K562 (cell line): ENCODE results near the gene MTG2. TPM values are rescaled to one million over a fixed set of nuclear protein-coding genes. Genes with fewer than 3 reads are reported as not detected.

Source experiments
- BRF1 ChIP-seq: IDR thresholded peaks from 3 replicates; pipeline ENCODE4 v1.6.1; 2011; ENCODE audit warnings: borderline replicate concordance, mild to moderate bottlenecking; ENCODE audit not compliant: insufficient read length; ENCODE audit errors: extremely low read depth
- CREB1 ChIP-seq, 2 experiments: sonication (generic) in 1 of 2; formaldehyde crosslinking in 1 of 2; IDR thresholded peaks; 2 replicates each; pipeline versions ENCODE4 v1.6.1 to v1.8.0; 2012 to 2022; ENCODE audit warnings: inconsistent platforms in 1 of 2, mild to moderate bottlenecking in 1 of 2, missing genetic modification reagents in 1 of 2, moderate library complexity in 1 of 2
- CTBP1 ChIP-seq: fragments of 450-650 bp; IDR thresholded peaks from 2 replicates; pipeline ENCODE4 v1.6.1; 2016; ENCODE audit warnings: borderline replicate concordance
- CXXC5 ChIP-seq: fragments of 250-450 bp; sonication (Bioruptor Pico); IDR thresholded peaks from 2 replicates; pipeline ENCODE4 v1.8.0; 2022; ENCODE audit warnings: inconsistent platforms, mild to moderate bottlenecking, moderate library complexity
- EGR1 ChIP-seq: fragments of 450-650 bp; conservative IDR thresholded peaks from 2 replicates; pipeline ENCODE4 v1.6.1; 2017; ENCODE audit warnings: mild to moderate bottlenecking
- ELK1 ChIP-seq: sonication (generic); formaldehyde crosslinking; IDR thresholded peaks from 2 replicates; pipeline ENCODE4 v1.8.1; 2022; ENCODE audit warnings: missing genetic modification reagents
- EZH2 ChIP-seq: IDR thresholded peaks from 2 replicates; pipeline ENCODE4 v1.6.1; 2012; ENCODE audit warnings: low read depth, mild to moderate bottlenecking, inconsistent platforms, low read length, borderline replicate concordance
- HDAC2 ChIP-seq: fragments of 450-650 bp; IDR thresholded peaks from 2 replicates; pipeline ENCODE4 v1.6.1; 2016; ENCODE audit warnings: mild to moderate bottlenecking
- HMG20B ChIP-seq: fragments of 250-450 bp; sonication (Bioruptor Pico); IDR thresholded peaks from 2 replicates; pipeline ENCODE4 v1.5.0; 2021; ENCODE audit warnings: mild to moderate bottlenecking
- KDM2B ChIP-seq: fragments of 250-450 bp; sonication (Bioruptor Pico); IDR thresholded peaks from 2 replicates; pipeline ENCODE4 v1.8.0; 2021; ENCODE audit warnings: mild to moderate bottlenecking, moderate library complexity
- MTF1 ChIP-seq: fragments of 250-450 bp; sonication (Bioruptor Pico); IDR thresholded peaks from 2 replicates; pipeline ENCODE4 v1.9.0; 2021; ENCODE audit warnings: moderate library complexity, mild to moderate bottlenecking, inconsistent platforms, borderline replicate concordance
- NCOA1 ChIP-seq: fragments of 450-650 bp; IDR thresholded peaks from 2 replicates; pipeline ENCODE4 v1.6.1; 2016; ENCODE audit warnings: low read depth
- NFRKB ChIP-seq: fragments of 450-650 bp; IDR thresholded peaks from 2 replicates; pipeline ENCODE4 v1.6.1; 2016; ENCODE audit warnings: low read depth
- NR4A1 ChIP-seq, 2 experiments: fragments of 250-450 bp in 1 of 2; fragments of 450-650 bp in 1 of 2; sonication (Bioruptor Pico) in 1 of 2; IDR thresholded peaks; 2 replicates each; pipeline versions ENCODE4 v1.4.0 to v1.6.1; 2016 to 2020; ENCODE audit warnings: mild to moderate bottlenecking in 2 of 2, missing compliant biosample characterization in 1 of 2, missing genetic modification characterization in 1 of 2, moderate library complexity in 1 of 2
- OTX1 ChIP-seq: fragments of 450-650 bp; formaldehyde crosslinking; IDR thresholded peaks from 2 replicates; pipeline ENCODE4 v1.4.0; 2022; ENCODE audit warnings: mild to moderate bottlenecking
- TFAP4 ChIP-seq: sonication (generic); formaldehyde crosslinking; IDR thresholded peaks from 2 replicates; pipeline ENCODE4 v1.8.0; 2022; ENCODE audit warnings: missing genetic modification reagents, mild to moderate bottlenecking, moderate library complexity, borderline replicate concordance
- ZNF133 ChIP-seq: fragments of 250-450 bp; sonication (Bioruptor Pico); IDR thresholded peaks from 2 replicates; pipeline ENCODE4 v1.4.0; 2020; ENCODE audit warnings: mild to moderate bottlenecking
- polyA plus RNA-seq, 8 experiments: library from polyadenylated mRNA; depleted of rRNA in 4 of 8; stranded (reverse) in 5 of 8; unstranded in 3 of 8; fragments of >200 nt; fragmentation: Nextera tagmentation in 2 of 8; fragmentation: Illumina TruSeq in 1 of 8; extraction: Ambion mirVana in 2 of 8; extraction: Trizol in 1 of 8; gene quantifications; 2 replicates each; pipeline versions ENCODE4 v1.2.1 to v1.2.3, GENCODE V29; 2011 to 2014; ENCODE audit warnings: inconsistent platforms in 1 of 8, missing spikeins in 1 of 8
- total RNA-seq, 7 experiments: library from RNA; depleted of rRNA in 6 of 7; stranded (reverse); fragments of >200 nt in 6 of 7; fragmentation: Illumina TruSeq in 2 of 7; extraction: Trizol in 2 of 7; gene quantifications; 2 replicates each; pipeline versions ENCODE4 v1.2.1 to v1.2.3, GENCODE V29; 2011 to 2021; ENCODE audit warnings: low replicate concordance in 1 of 7
- TF ChIP-seq, protein P1 (sequence below): fragments of 450-650 bp; formaldehyde crosslinking; IDR thresholded peaks from 2 replicates; pipeline ENCODE4 v1.4.0; 2022; ENCODE audit warnings: missing genetic modification characterization

The MTG2 gene
- total and polyA plus RNA-seq, 9 of the 15 experiments (the other 6 are each of a cell fraction or from before 2014, with no cell fraction given): 8.7 to 67.5 (median 44.5) TPM

DNA sequence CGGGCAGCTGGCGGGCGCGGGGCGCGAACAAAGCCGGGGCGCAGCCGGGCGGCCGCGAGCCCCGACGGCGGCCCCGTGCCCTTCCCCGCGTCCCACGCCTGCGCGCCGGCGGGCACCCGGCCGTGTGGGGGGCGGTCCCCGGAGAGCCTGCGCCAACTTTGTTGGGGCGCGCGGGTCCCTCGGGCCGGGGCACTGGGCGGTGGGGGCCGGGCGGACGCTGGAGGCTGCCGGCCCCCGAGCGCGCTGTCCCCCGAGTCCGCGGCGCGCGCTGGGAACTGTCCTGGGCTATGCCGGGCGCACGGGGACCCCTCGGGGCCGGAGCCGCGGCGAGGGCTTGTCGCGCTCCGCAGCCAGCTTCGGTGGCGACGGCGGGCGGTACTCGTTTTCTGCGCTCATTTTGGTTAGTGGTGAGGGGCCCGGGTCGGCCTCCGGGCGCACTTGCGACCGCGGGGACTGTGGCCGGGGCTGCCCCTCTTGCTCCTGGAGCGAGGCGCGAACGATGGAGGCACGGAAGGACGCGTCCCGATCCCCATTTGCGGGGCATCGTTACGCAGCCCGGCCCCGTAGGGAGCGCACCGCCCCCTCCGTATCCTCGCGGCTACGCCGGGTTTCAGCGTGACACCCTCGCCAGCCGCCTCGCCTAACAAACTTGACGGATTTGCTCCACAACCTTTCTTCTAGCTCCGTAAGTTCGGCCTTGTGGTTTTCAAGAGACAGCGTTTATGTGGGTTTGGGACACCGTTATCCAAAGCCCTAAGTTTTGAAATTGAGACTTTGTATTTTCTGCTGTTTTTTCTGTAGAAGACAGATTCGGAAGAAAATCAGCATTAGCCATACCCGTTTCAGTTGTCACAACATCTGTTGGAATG is 38.6 kb upstream of the MTG2 start (continued):
- TF ChIP-seq HMG20B: no peak
- no peak for TF ChIP-seq NCOA1
- peak; percentile 74 for TF ChIP-seq CTBP1
- TF ChIP-seq ELK1 (CRISPR knock-in tag): no peak
- no peak for TF ChIP-seq ZNF133 (CRISPR knock-in tag)
- TF ChIP-seq, protein P1, sequence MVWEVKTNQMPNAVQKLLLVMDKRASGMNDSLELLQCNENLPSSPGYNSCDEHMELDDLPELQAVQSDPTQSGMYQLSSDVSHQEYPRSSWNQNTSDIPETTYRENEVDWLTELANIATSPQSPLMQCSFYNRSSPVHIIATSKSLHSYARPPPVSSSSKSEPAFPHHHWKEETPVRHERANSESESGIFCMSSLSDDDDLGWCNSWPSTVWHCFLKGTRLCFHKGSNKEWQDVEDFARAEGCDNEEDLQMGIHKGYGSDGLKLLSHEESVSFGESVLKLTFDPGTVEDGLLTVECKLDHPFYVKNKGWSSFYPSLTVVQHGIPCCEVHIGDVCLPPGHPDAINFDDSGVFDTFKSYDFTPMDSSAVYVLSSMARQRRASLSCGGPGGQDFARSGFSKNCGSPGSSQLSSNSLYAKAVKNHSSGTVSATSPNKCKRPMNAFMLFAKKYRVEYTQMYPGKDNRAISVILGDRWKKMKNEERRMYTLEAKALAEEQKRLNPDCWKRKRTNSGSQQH (CRISPR knock-in tag): no peak
- no peak for TF ChIP-seq MTF1 (CRISPR knock-in tag)
- TF ChIP-seq BRF1: no peak
- no peak for TF ChIP-seq EZH2
- peak; percentile 41; the same call in 1 of the 2 replicates for TF ChIP-seq TFAP4 (CRISPR knock-in tag)
- TF ChIP-seq CREB1 (IDR thresholded peaks at IDR 0.05): no peak
- no peak for TF ChIP-seq CREB1 (CRISPR knock-in tag; IDR thresholded peaks at IDR 0.05)
- TF ChIP-seq KDM2B (CRISPR knock-in tag): peak; percentile 87; the same call in 1 of the 2 replicates
- TF ChIP-seq CXXC5 (CRISPR knock-in tag): peak; percentile 82
- peak; percentile 39; the same call in 1 of the 2 replicates for TF ChIP-seq HDAC2
- no peak for TF ChIP-seq NFRKB
- peak; percentile 48 for TF ChIP-seq EGR1
- TF ChIP-seq OTX1 (CRISPR knock-in tag): no peak
- TF ChIP-seq NR4A1 (CRISPR knock-in tag; IDR thresholded peaks at IDR 0.05): no peak
- no peak for TF ChIP-seq NR4A1 (tag; IDR thresholded peaks at IDR 0.05)
